ENCODE results near the gene EXOSC6.
A peak's percentile ranks its signal among the peaks of the same experiment; 100 is the strongest.

GRCh38 chr16:70251629-70252354 lies at the start of gene EXOSC6:
- TF ChIP-seq CTCF (IDR thresholded peaks at IDR 0.05; ENCODE audit: poor library complexity, severe bottlenecking), result peak; percentile 99
- peak; percentile 99 for TF ChIP-seq POLR2AphosphoS5 (IDR thresholded peaks at IDR 0.05)
- TF ChIP-seq EP300 (conservative IDR thresholded peaks at IDR 0.05; ENCODE audit: poor library complexity, severe bottlenecking), result peak; percentile 26
- TF ChIP-seq REST (IDR thresholded peaks at IDR 0.05; ENCODE audit: borderline replicate concordance), result peak; percentile 67
- peak; percentile 37 for TF ChIP-seq SMC3 (conservative IDR thresholded peaks at IDR 0.05; ENCODE audit: poor library complexity)
